ENCODE measurements around the gene FNDC8. TPM values are rescaled to one million over a fixed set of nuclear protein-coding genes. Genes with fewer than 3 reads are reported as not detected.
"Not testable (repeated sequence)": the region's sequence is repeated elsewhere in the genome, so short reads cannot be mapped to it uniquely, and the experiment has no call there.

Gene FNDC8
- total RNA-seq, 4 donors from 2014 or later = not detected

GRCh38 chr17:35099908-35100307 lies 21.5 kb upstream of the FNDC8 start:
- no peaks in the 10 kb centered on the region for H3K4me1 ChIP-seq
- H3K27me3 ChIP-seq = no peaks in the 10 kb centered on the region
- WGBS, 2 donors = 81 to 85% methylated on average over 3 of the region's 3 CpGs
- TF ChIP-seq, protein P1, sequence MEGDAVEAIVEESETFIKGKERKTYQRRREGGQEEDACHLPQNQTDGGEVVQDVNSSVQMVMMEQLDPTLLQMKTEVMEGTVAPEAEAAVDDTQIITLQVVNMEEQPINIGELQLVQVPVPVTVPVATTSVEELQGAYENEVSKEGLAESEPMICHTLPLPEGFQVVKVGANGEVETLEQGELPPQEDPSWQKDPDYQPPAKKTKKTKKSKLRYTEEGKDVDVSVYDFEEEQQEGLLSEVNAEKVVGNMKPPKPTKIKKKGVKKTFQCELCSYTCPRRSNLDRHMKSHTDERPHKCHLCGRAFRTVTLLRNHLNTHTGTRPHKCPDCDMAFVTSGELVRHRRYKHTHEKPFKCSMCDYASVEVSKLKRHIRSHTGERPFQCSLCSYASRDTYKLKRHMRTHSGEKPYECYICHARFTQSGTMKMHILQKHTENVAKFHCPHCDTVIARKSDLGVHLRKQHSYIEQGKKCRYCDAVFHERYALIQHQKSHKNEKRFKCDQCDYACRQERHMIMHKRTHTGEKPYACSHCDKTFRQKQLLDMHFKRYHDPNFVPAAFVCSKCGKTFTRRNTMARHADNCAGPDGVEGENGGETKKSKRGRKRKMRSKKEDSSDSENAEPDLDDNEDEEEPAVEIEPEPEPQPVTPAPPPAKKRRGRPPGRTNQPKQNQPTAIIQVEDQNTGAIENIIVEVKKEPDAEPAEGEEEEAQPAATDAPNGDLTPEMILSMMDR (IDR thresholded peaks at IDR 0.05) = no peak
- TF ChIP-seq POLR2A (IDR thresholded peaks at IDR 0.05) = no peak
- no peak for TF ChIP-seq EP300 (IDR thresholded peaks at IDR 0.05)
- no peak overlapping the region for H3K4me3 ChIP-seq
- no peak for DNase-seq (ENCODE audit: low spot score in 2 of 2)
- H3K9me3 ChIP-seq = no peaks in the 10 kb centered on the region
- H3K27ac ChIP-seq = no peak overlapping the region
- H3K36me3 ChIP-seq = peaks cover 0 to 72% (median 0%) of the 10 kb centered on the region in 3 donors

DNA sequence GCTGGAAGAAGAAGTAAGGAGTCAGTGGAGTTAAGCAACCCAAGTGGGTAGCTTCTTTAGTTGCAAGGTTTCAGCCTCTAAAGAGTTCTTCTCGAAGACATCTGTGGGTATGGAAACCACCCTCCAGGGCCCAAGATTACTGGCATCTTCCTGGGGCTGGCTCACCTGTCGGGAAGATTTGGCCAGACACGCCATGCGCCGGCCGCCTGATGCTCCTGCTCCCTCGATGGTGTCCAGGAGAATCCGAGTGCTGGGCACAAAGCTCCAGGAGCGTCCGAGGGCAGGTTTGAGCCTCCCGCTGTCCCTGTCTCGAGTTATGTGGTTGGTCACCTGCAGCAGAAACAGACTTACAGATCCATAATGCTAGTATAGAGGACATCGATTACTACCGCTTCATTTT lies 20.4 kb upstream of the FNDC8 start:
- no peak for DNase-seq (ENCODE audit: low spot score in 2 of 2)
- WGBS, 2 donors = 93 to 95% methylated on average over 12 to 14 of the region's 14 CpGs
- Histone ChIP-seq H3K9me3 (no peaks in the 10 kb centered on the region), H3K4me3 (no peak overlapping the region), H3K4me1 (no peaks in the 10 kb centered on the region), H3K36me3 (peaks cover 0 to 83% (median 0%) of the 10 kb centered on the region in 3 donors), H3K27ac (no peak overlapping the region), H3K27me3 (no peaks in the 10 kb centered on the region)
- TF ChIP-seq EP300 (IDR thresholded peaks at IDR 0.05) = no peak
- no peak for TF ChIP-seq POLR2A (IDR thresholded peaks at IDR 0.05)
- TF ChIP-seq, protein P1 (IDR thresholded peaks at IDR 0.05) = no peak

DNA sequence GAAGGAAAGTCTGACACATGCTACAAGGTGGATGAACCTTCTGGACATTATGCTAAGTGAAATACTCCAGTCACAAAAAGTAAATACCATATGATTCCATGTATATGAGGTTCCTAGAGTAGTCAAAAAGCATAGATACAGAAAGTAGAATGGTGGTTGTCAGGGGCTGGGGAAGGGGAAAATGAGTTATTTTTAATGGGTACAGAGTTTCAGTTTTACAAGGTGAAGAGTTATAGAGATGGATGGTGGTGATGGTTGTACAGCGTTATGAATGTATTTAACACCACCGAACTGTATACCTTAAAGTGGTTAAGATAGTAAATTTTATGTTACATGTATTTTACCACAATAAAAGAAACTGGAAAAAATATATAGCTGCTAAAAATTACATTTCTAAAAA lies 19.7 kb upstream of the FNDC8 start:
- H3K27me3 ChIP-seq = no peaks in the 10 kb centered on the region
- no peak overlapping the region for H3K4me3 ChIP-seq
- no peak overlapping the region for H3K27ac ChIP-seq
- H3K36me3 ChIP-seq = peaks cover 0 to 90% (median 4%) of the 10 kb centered on the region in 3 donors
- WGBS, 2 donors = 91 to 94% methylated on average over 2 of the region's 2 CpGs
- no peaks in the 10 kb centered on the region for H3K4me1 ChIP-seq
- DNase-seq (ENCODE audit: low spot score in 2 of 2) = no peak
- no peaks in the 10 kb centered on the region for H3K9me3 ChIP-seq
- TF ChIP-seq, protein P1 (IDR thresholded peaks at IDR 0.05) = no peak
- TF ChIP-seq POLR2A (IDR thresholded peaks at IDR 0.05) (no peak), EP300 (IDR thresholded peaks at IDR 0.05) (no peak)

- Histone ChIP-seq H3K4me1 (no peaks in the 10 kb centered on the region), H3K27ac (no peak overlapping the region), H3K9me3 (no peaks in the 10 kb centered on the region), H3K4me3 (no peak overlapping the region), H3K27me3 (no peaks in the 10 kb centered on the region), H3K36me3 (peaks cover 0 to 91% (median 4%) of the 10 kb centered on the region in 3 donors)
- 89 to 93% methylated on average over 5 of the region's 5 CpGs for WGBS, 2 donors
- DNase-seq (ENCODE audit: low spot score in 2 of 2) = no peak
- TF ChIP-seq EP300 (IDR thresholded peaks at IDR 0.05) (no peak), POLR2A (IDR thresholded peaks at IDR 0.05) (no peak)
- TF ChIP-seq, protein P1 (IDR thresholded peaks at IDR 0.05) = no peak
Measured at GRCh38 chr17:35103271-35103670, 18.1 kb upstream of the FNDC8 start.

DNA sequence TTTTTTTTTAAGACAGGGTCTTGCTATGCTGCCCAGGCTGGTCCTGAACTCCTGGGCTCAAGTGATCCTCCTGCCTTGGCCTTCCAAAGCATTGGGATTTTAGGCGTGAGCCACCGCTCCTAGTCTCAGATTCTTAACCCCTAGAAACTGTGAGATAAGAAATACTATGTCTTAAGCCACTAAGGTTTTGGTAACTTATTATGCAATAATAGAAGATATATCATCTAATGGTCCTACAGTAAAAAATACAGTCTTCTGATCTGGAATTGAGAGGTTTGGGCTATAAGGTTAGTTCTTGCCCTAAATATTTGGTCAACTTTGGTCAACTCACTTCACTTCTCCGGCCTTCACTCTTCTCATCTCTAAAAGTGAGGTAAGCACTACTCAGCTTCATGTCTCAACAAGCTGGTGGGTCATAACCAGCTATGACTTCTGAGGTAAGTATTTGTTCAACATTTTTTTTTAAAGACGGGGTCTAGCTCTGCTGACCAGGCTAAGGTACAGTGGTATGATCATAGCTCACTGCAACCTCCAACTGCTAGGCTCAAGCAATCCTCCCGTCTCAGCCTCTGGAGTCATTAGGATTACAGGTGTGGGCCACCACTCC lies 16.5 kb upstream of the FNDC8 start:
- Histone ChIP-seq H3K36me3 (peaks cover 0 to 75% (median 4%) of the 10 kb centered on the region in 3 donors), H3K27me3 (no peaks in the 10 kb centered on the region), H3K4me3 (no peak overlapping the region), H3K27ac (no peak overlapping the region), H3K4me1 (no peaks in the 10 kb centered on the region), H3K9me3 (no peaks in the 10 kb centered on the region)
- no peak for DNase-seq (ENCODE audit: low spot score in 2 of 2)
- TF ChIP-seq, protein P1 (IDR thresholded peaks at IDR 0.05) = no peak
- no peak for TF ChIP-seq EP300 (IDR thresholded peaks at IDR 0.05)
- no peak for TF ChIP-seq POLR2A (IDR thresholded peaks at IDR 0.05)
- 95 to 97% methylated on average over 5 of the region's 5 CpGs for WGBS, 2 donors

DNA sequence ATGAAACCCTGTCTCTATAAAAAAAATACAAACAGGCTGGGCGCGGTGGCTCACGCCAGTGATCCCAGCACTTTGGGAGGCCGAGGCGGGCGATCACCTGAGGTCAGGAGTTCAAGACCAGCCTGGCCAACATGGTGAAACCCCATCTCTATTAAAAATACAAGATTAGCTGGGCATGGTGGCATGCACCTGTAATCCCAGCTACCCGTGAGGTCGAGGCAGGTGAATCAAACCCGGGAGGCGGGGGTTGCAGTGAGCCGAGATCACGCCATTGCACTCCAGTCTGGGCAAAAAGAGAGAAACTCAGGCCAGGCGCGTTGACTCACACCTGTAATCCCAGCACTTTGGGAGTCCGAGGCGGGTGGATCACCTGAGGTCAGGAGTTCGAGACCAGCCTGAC lies 10.6 kb upstream of the FNDC8 start:
- H3K4me1 ChIP-seq; DNase-seq (ENCODE audit: low spot score in 2 of 2); H3K9me3 ChIP-seq; H3K27me3 ChIP-seq; H3K27ac ChIP-seq; H3K4me3 ChIP-seq: not testable (repeated sequence)
- peaks cover 0 to 25% (median 4%) of the 10 kb centered on the region in 3 donors for H3K36me3 ChIP-seq
- WGBS, 2 donors = 97 to 98% methylated on average over 16 to 17 of the region's 17 CpGs

Measured in tibial nerve (tissue), 4 donors.